ENCODE results near the gene PRR33.

PRR33 gene

DNA sequence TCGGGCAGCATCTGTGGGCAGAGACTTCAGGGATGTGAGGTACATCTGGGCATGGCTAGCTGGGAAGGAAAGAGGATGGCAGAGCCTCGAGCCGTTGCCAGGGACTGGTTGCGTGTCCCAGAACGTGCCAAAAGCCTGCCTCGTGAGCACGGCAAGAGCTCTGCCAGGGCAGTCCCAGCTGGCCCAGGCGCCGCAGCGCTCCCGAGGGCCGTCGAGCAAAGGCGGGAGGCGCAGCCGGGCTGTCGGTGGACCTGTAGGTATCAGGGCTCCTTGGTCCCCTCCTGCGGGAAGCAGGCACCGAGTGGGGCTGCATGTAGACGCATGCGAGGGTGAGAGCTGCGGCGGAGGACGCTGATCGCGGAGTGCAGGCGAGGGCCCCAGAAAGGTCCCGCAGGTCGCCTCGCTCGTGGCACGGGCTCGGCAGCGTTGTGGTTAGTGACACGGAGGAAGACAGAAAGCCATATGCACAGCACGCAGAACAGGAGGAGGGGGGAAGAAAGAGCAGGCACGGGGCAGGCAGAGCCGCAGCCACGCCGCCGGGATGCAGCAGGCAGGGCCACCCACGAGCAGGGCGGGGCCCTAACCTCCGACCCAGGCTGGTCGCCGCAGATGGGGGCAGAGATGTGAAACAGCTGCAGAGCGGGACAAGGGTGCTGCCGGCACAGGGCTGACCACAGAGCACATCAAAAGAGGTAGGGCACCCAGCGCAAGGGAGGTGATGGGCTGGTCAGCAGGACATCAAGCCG, 20.8 kb downstream of the PRR33 start:
- Histone ChIP-seq H3K9ac (ENCODE audit: insufficient read length, low read depth) (no peak overlapping the region), H3K4me3 (ENCODE audit: insufficient read length, low read depth) (no peak overlapping the region), H3K36me3 (ENCODE audit: insufficient read depth, insufficient read length, low read length) (no peaks in the 10 kb centered on the region), H3K9me3 (ENCODE audit: insufficient read depth, low read length) (no peaks in the 10 kb centered on the region), H3K4me1 (ENCODE audit: insufficient read depth, insufficient read length) (peaks cover 22% of the 10 kb centered on the region), H3K27me3 (ENCODE audit: insufficient read depth, insufficient read length) (peaks cover 10% of the 10 kb centered on the region)
- DNase-seq (ENCODE audit: low read depth, low spot score) = no peak
- TF ChIP-seq YY1 (IDR thresholded peaks at IDR 0.05; ENCODE audit: insufficient read depth, insufficient read length) (no peak), SUZ12 (IDR thresholded peaks at IDR 0.05; ENCODE audit: extremely low read depth, insufficient read depth, insufficient read length) (no peak), ZNF274 (IDR thresholded peaks at IDR 0.05; ENCODE audit: low read depth, low read length) (no peak)

DNA sequence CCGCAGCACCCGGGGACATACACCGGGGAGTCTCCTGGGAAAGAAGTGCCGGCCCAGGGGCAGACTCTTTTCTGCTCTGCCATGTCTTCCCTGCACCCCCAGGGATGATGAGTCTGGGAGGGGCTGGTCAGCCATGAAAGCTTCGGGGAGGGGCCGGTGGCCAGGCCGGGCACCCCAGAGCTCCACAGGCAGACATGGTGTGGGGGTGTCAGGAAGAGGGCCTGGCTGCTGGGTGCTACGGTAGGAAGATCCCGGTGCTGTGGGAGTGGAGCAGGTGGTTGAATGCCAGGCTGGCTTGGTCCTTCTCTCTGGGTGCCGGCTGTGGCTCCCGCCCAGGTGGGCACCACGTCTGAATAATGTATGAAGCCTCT, 21.4 kb downstream of the PRR33 start:
- no peak overlapping the region for H3K9ac ChIP-seq (ENCODE audit: insufficient read length, low read depth)
- peaks cover 22% of the 10 kb centered on the region for H3K4me1 ChIP-seq (ENCODE audit: insufficient read depth, insufficient read length)
- no peaks in the 10 kb centered on the region for H3K9me3 ChIP-seq (ENCODE audit: insufficient read depth, low read length)
- no peak for DNase-seq (ENCODE audit: low read depth, low spot score)
- H3K27me3 ChIP-seq (ENCODE audit: insufficient read depth, insufficient read length) = peaks cover 10% of the 10 kb centered on the region
- H3K4me3 ChIP-seq (ENCODE audit: insufficient read length, low read depth) = no peak overlapping the region
- H3K36me3 ChIP-seq (ENCODE audit: insufficient read depth, insufficient read length, low read length) = no peaks in the 10 kb centered on the region
- no peak for TF ChIP-seq YY1 (IDR thresholded peaks at IDR 0.05; ENCODE audit: insufficient read depth, insufficient read length)
- no peak for TF ChIP-seq ZNF274 (IDR thresholded peaks at IDR 0.05; ENCODE audit: low read depth, low read length)
- TF ChIP-seq SUZ12 (IDR thresholded peaks at IDR 0.05; ENCODE audit: extremely low read depth, insufficient read depth, insufficient read length) = no peak

DNA sequence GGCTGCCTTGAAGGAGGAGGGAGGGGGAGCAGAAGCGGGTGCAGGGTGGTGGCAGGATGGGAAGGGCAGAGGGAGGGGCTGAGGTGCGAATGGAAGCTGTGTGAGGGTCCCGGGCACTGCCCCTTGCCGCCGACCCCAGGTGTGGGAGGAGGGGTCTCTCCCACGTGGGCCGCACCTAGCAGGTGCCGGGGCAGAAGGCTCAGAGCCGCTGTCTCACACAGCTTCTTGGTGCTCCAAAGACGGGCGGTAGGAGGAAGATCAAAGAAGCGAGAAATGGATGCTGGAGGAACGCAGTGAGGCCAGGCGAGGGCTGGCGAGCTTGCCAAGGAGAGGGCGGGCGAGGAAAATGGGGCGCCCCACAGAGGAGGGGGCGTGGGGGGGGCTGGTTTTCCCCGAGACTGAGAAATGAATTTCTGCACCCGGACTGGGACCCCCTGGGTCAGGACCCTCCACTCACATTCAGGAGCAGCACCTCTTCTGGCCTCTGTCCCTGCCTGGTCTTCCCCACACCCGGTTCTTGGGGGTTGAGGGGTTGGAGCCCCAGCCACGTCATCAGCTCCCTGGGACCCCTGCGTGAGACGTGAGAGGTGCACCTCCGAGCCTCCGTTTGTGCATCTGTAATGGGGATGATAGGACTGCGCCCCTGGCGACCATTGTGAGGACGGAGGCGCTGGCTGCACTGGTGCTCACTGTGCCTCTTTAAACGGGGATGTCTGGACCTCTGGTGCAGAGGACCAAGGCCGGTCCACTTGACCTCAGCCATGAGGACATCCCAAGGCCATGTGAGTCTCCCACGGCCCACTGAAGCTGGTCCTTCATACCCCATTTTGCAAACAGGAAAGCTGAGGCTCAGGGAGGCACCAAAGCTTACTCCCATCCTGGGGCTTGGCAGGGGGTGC, 22.0 kb downstream of the PRR33 start:
- H3K9me3 ChIP-seq (ENCODE audit: insufficient read depth, low read length) = no peaks in the 10 kb centered on the region
- H3K9ac ChIP-seq (ENCODE audit: insufficient read length, low read depth) = no peak overlapping the region
- DNase-seq (ENCODE audit: low read depth, low spot score) = no peak
- no peaks in the 10 kb centered on the region for H3K36me3 ChIP-seq (ENCODE audit: insufficient read depth, insufficient read length, low read length)
- peaks cover 12% of the 10 kb centered on the region for H3K27me3 ChIP-seq (ENCODE audit: insufficient read depth, insufficient read length)
- no peak overlapping the region for H3K4me3 ChIP-seq (ENCODE audit: insufficient read length, low read depth)
- peaks cover 23% of the 10 kb centered on the region for H3K4me1 ChIP-seq (ENCODE audit: insufficient read depth, insufficient read length)
- no peak for TF ChIP-seq SUZ12 (IDR thresholded peaks at IDR 0.05; ENCODE audit: extremely low read depth, insufficient read depth, insufficient read length)
- no peak for TF ChIP-seq ZNF274 (IDR thresholded peaks at IDR 0.05; ENCODE audit: low read depth, low read length)
- no peak for TF ChIP-seq YY1 (IDR thresholded peaks at IDR 0.05; ENCODE audit: insufficient read depth, insufficient read length)

DNA sequence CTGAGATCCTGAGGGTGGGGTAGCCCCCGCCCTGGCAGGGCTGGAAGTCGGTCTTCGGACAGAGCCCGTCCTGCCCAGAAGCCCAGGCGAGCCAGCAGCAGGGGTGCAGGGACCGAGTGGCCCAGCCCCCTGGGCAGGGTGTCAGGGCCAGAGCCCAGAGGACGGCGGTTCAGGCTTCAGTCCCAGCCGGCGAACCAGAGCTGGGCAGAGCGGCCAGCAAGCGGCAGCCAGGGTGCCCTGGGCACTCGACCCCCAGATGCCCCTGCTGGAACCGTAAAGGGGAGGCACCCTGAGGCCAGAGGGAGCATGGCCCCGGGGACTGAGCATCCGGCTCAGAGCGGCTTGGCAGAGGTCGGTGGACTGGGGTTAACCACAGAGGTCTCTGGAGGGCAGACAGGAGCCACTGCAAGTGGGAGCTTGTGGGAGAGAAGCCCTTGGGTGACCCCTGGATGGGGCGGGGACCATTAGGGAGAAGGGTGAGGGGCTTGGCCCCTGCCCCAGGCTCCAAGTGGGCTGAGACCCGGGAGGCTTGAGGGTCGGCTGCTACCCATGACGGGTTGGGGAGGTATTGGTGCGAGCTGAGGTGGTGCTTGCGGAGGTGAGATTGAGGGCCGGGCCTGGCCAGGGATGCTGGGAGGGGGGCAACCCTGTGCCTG, 22.9 kb downstream of the PRR33 start:
- Histone ChIP-seq H3K4me1 (ENCODE audit: insufficient read depth, insufficient read length) (peaks cover 30% of the 10 kb centered on the region), H3K36me3 (ENCODE audit: insufficient read depth, insufficient read length, low read length) (no peaks in the 10 kb centered on the region), H3K9me3 (ENCODE audit: insufficient read depth, low read length) (no peaks in the 10 kb centered on the region), H3K4me3 (ENCODE audit: insufficient read length, low read depth) (no peak overlapping the region), H3K27me3 (ENCODE audit: insufficient read depth, insufficient read length) (peaks cover 12% of the 10 kb centered on the region), H3K9ac (ENCODE audit: insufficient read length, low read depth) (peak overlapping the region; percentile 32)
- TF ChIP-seq YY1 (IDR thresholded peaks at IDR 0.05; ENCODE audit: insufficient read depth, insufficient read length) (no peak), ZNF274 (IDR thresholded peaks at IDR 0.05; ENCODE audit: low read depth, low read length) (no peak)
- DNase-seq (ENCODE audit: low read depth, low spot score) = no peak

DNA sequence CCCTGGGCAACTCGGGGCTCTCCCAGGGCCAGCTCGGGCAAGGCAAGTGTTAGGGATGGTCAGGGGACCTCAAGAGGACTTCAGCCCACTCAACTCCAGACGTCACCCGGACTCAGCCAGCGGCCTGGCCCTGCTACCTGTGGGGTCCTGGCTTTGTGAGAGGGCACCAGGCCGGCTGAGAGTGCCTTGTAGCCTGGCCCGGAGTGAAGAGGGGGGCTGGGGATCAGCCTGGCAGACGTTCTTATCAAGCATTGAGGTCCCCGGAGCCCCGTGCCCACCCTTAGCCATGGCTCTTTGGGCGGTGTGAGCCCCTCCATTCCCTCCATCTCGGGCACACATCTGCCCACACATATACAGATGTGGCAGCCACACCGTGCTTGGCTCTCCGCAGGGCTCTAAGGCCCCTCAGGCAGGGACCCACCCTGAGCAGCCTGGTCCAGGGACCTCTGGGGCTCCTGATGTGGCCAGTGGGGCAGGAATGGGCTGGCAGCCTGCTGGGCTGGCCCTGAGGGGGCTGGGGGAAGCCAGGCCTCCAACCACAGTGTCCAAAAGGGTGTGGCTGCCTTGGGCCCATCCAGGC, 23.5 kb downstream of the PRR33 start:
- H3K27me3 ChIP-seq (ENCODE audit: insufficient read depth, insufficient read length) = peaks cover 15% of the 10 kb centered on the region
- peaks cover 35% of the 10 kb centered on the region for H3K4me1 ChIP-seq (ENCODE audit: insufficient read depth, insufficient read length)
- TF ChIP-seq ZNF274 (IDR thresholded peaks at IDR 0.05; ENCODE audit: low read depth, low read length) (no peak), YY1 (IDR thresholded peaks at IDR 0.05; ENCODE audit: insufficient read depth, insufficient read length) (no peak), SUZ12 (IDR thresholded peaks at IDR 0.05; ENCODE audit: extremely low read depth, insufficient read depth, insufficient read length) (no peak)
- DNase-seq (ENCODE audit: low read depth, low spot score) = no peak
- no peaks in the 10 kb centered on the region for H3K9me3 ChIP-seq (ENCODE audit: insufficient read depth, low read length)
- H3K9ac ChIP-seq (ENCODE audit: insufficient read length, low read depth) = peak overlapping the region; percentile 32
- H3K36me3 ChIP-seq (ENCODE audit: insufficient read depth, insufficient read length, low read length) = no peaks in the 10 kb centered on the region
- no peak overlapping the region for H3K4me3 ChIP-seq (ENCODE audit: insufficient read length, low read depth)

DNA sequence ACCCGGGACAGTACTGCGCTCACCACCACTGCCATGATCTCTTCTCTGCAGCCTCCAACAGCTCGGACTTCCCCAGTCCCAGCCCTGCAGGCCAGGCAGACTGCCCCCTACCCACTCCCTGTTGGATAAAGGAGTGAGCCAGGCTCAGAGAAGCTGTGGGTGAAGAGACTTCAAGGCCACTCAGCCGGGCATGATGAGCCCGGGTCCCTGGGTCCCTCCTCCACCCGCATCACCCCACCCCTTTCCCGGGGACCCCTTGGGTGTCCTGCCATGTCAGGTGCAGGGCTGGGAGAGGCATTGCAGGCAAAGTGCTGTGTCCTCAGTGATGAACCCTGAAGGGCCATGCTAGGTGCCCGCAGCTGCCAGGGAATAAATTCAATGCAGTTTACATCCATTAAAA, 24.3 kb downstream of the PRR33 start:
- Histone ChIP-seq H3K9ac (ENCODE audit: insufficient read length, low read depth) (no peak overlapping the region), H3K27me3 (ENCODE audit: insufficient read depth, insufficient read length) (peaks cover 23% of the 10 kb centered on the region), H3K4me3 (ENCODE audit: insufficient read length, low read depth) (no peak overlapping the region), H3K9me3 (ENCODE audit: insufficient read depth, low read length) (no peaks in the 10 kb centered on the region), H3K36me3 (ENCODE audit: insufficient read depth, insufficient read length, low read length) (no peaks in the 10 kb centered on the region), H3K4me1 (ENCODE audit: insufficient read depth, insufficient read length) (peaks cover 38% of the 10 kb centered on the region)
- TF ChIP-seq ZNF274 (IDR thresholded peaks at IDR 0.05; ENCODE audit: low read depth, low read length) (no peak), YY1 (IDR thresholded peaks at IDR 0.05; ENCODE audit: insufficient read depth, insufficient read length) (no peak), SUZ12 (IDR thresholded peaks at IDR 0.05; ENCODE audit: extremely low read depth, insufficient read depth, insufficient read length) (no peak)
- no peak for DNase-seq (ENCODE audit: low read depth, low spot score)
